ENCODE measurements around the gene RAE1. TPM values are rescaled to one million over a fixed set of nuclear protein-coding genes. Genes with fewer than 3 reads are reported as not detected.

RAE1 gene
- total and polyA plus RNA-seq, 7 donors = 9.1 to 23.6 (median 14.7) TPM

DNA sequence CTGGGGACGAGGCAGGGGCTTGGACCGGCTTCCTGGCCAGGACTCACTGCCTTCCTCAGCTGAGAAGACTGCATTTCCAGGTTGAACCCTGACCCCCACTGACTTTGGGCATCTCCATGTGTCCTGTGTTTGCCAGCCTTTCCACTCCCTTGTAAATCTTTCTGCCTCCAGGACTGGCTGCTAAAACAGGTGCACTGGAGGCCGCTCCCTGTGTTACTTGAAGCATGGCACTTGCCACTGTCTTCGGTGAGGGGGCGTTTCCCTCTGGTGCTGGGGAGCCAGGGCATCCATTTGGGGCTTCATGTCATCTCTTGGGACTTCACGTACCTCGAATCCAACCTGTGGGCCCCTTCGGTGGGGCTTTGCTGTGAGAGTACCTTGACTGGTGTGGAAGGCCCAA, 33.4 kb downstream of the RAE1 start:
- intact Hi-C loops (cut with DNase I) = loop anchor here (2.0 to 5.0 kb wide), 2 partner anchors 88 to 208 kb away; no protein-coding TSS in a partner anchor
- no peaks in the 10 kb centered on the region for H3K9me3 ChIP-seq
- peaks cover under 1% of the 10 kb centered on the region for H3K4me1 ChIP-seq
- 74 to 87% (median 82%) methylated on average over 8 of the region's 8 CpGs for WGBS, 3 donors
- TF ChIP-seq, protein P1, sequence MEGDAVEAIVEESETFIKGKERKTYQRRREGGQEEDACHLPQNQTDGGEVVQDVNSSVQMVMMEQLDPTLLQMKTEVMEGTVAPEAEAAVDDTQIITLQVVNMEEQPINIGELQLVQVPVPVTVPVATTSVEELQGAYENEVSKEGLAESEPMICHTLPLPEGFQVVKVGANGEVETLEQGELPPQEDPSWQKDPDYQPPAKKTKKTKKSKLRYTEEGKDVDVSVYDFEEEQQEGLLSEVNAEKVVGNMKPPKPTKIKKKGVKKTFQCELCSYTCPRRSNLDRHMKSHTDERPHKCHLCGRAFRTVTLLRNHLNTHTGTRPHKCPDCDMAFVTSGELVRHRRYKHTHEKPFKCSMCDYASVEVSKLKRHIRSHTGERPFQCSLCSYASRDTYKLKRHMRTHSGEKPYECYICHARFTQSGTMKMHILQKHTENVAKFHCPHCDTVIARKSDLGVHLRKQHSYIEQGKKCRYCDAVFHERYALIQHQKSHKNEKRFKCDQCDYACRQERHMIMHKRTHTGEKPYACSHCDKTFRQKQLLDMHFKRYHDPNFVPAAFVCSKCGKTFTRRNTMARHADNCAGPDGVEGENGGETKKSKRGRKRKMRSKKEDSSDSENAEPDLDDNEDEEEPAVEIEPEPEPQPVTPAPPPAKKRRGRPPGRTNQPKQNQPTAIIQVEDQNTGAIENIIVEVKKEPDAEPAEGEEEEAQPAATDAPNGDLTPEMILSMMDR (IDR thresholded peaks at IDR 0.05) = no peak
- no peak overlapping the region for H3K4me3 ChIP-seq
- ATAC-seq = no peak
- no peaks in the 10 kb centered on the region for H3K27me3 ChIP-seq (ENCODE audit: insufficient read depth in 3 of 3, low read length in 2 of 3)
- peaks cover 0 to 16% of the 10 kb centered on the region in 2 donors for H3K36me3 ChIP-seq (ENCODE audit: insufficient read depth in 1 of 2, low read depth in 1 of 2)
- peak in 1 of 2 donors; percentile 44 for DNase-seq
- H3K27ac ChIP-seq = no peak overlapping the region

DNA sequence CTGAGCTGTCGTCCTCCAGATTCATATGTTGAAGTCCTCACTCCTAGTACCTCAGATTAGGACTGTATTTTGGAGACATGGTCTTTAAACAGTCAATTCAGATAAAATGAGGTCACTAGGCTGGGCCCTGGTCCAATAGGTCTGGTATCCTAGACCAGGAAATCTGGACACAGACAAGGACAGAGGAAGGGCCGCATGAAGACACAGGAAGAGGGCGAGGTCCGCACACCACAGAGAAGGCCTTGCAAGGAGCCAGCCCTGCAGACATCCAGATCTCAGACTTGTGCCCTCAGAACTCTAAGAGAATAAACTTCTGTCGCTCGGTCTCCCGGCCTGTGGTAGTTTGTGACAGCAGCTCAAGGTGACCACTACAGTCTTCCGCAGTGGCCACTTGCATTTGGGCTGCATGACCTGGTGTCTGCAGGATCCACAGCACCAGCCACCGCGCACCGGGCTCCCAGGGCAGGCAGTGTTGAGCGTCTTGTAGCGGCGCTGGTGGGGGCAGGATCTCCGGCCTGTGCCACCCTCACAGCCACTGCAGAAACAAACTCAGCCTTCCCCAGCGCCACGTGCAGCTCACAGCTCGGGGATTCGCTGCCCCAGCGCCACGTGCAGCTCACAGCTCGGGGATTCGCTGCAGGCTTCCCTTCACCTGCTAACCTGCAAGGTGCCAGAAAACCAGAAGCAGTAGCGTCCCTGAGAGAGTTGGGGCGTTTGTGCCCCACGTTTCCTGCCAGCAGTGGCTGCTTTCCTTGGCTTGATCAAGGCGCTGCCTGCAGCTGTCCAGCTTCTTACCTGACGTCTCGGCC, 34.1 kb downstream of the RAE1 start:
- no peak overlapping the region for H3K27ac ChIP-seq
- no peaks in the 10 kb centered on the region for H3K9me3 ChIP-seq
- no peaks in the 10 kb centered on the region for H3K27me3 ChIP-seq (ENCODE audit: insufficient read depth in 3 of 3, low read length in 2 of 3)
- no peak for ATAC-seq
- 77 to 83% (median 79%) methylated on average over 29 of the region's 29 CpGs for WGBS, 3 donors
- intact Hi-C loops (cut with DNase I) = loop anchor here (2.0 to 5.0 kb wide), 3 partner anchors 87 to 208 kb away; no protein-coding TSS in a partner anchor
- DNase-seq = peak in 1 of 2 donors; percentile 43
- TF ChIP-seq, protein P1 (IDR thresholded peaks at IDR 0.05) = no peak
- H3K4me1 ChIP-seq = peaks cover 7% of the 10 kb centered on the region
- H3K4me3 ChIP-seq = no peak overlapping the region
- H3K36me3 ChIP-seq (ENCODE audit: insufficient read depth in 1 of 2, low read depth in 1 of 2) = peaks cover 0 to 12% of the 10 kb centered on the region in 2 donors

DNA sequence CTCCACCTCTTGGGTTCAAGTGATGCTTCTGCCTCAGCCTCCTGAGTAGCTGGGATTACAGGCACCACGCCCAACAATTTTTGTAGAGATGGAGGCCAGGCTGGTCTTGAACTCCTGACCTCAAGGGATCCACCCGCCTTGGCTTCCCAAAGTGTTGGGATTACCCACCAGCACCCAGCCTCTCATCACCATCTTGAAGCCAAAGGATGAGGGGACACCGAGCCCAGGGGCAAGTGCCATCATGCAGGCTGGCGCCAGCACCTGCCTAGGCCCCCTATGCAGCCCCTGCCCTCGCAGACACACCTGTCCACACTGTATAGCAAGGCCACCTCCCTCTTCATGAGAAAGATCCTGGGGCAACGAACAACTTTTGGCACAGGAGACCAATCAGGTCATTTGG, 34.9 kb downstream of the RAE1 start:
- peaks cover 0 to 4% of the 10 kb centered on the region in 2 donors for H3K36me3 ChIP-seq (ENCODE audit: insufficient read depth in 1 of 2, low read depth in 1 of 2)
- intact Hi-C loops (cut with DNase I) = loop anchor here in 1 of 2 donors (2.0 to 5.0 kb wide), 2 partner anchors 91 to 207 kb away; no protein-coding TSS in a partner anchor
- H3K4me1 ChIP-seq = peaks cover 15% of the 10 kb centered on the region
- no peaks in the 10 kb centered on the region for H3K27me3 ChIP-seq (ENCODE audit: insufficient read depth in 3 of 3, low read length in 2 of 3)
- H3K4me3 ChIP-seq = no peak overlapping the region
- H3K9me3 ChIP-seq = no peaks in the 10 kb centered on the region
- TF ChIP-seq, protein P1 (IDR thresholded peaks at IDR 0.05) = no peak
- ATAC-seq (no peak), DNase-seq (peak in 1 of 2 donors; percentile 19)
- H3K27ac ChIP-seq = no peak overlapping the region
- WGBS, 3 donors = 93 to 98% (median 93%) methylated on average over 6 of the region's 6 CpGs

DNA sequence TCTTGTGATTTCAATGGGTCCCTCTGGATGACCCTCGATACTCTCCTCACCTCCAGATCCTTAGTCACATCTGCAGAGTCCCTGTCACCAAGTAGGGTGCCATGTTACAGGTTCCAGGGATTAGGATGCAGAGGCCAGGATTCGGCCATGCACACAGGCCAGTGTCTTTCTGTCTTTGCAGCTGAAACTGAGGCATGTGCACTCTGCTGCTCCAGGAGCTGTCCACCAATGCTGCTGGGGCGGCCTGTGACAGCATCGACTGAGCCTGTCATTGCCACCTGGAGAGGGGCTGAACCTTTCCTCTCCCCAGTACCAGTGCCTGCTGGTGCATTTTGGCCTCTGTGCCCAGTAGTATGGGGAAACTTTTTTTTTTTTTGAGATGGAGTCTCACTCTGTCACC, 35.7 kb downstream of the RAE1 start:
- H3K27me3 ChIP-seq (ENCODE audit: insufficient read depth in 3 of 3, low read length in 2 of 3) = no peaks in the 10 kb centered on the region
- no peaks in the 10 kb centered on the region for H3K9me3 ChIP-seq
- TF ChIP-seq, protein P1 (IDR thresholded peaks at IDR 0.05) = no peak
- H3K4me1 ChIP-seq = peaks cover 15% of the 10 kb centered on the region
- no peak for ATAC-seq
- peak in 1 of 2 donors; percentile 32 for DNase-seq
- peaks cover 0 to 4% of the 10 kb centered on the region in 2 donors for H3K36me3 ChIP-seq (ENCODE audit: insufficient read depth in 1 of 2, low read depth in 1 of 2)
- H3K27ac ChIP-seq = no peak overlapping the region
- 94 to 95% (median 95%) methylated on average over 4 of the region's 4 CpGs for WGBS, 3 donors
- intact Hi-C loops (cut with DNase I) = loop anchor here in 1 of 2 donors (5.0 kb wide), 1 partner anchor 91 kb away; no protein-coding TSS in a partner anchor
- H3K4me3 ChIP-seq = no peak overlapping the region
